ENCODE measurements around the gene MZT2B. TPM values are rescaled to one million over a fixed set of nuclear protein-coding genes. Genes with fewer than 3 reads are reported as not detected.
"Not testable (repeated sequence)": the region's sequence is repeated elsewhere in the genome, so short reads cannot be mapped to it uniquely, and the experiment has no call there.

MZT2B gene
- total and polyA plus RNA-seq, 2 of the 13 experiments (the other 11 are each of a cell fraction or from before 2014, with no cell fraction given), result 253 to 410 TPM

DNA sequence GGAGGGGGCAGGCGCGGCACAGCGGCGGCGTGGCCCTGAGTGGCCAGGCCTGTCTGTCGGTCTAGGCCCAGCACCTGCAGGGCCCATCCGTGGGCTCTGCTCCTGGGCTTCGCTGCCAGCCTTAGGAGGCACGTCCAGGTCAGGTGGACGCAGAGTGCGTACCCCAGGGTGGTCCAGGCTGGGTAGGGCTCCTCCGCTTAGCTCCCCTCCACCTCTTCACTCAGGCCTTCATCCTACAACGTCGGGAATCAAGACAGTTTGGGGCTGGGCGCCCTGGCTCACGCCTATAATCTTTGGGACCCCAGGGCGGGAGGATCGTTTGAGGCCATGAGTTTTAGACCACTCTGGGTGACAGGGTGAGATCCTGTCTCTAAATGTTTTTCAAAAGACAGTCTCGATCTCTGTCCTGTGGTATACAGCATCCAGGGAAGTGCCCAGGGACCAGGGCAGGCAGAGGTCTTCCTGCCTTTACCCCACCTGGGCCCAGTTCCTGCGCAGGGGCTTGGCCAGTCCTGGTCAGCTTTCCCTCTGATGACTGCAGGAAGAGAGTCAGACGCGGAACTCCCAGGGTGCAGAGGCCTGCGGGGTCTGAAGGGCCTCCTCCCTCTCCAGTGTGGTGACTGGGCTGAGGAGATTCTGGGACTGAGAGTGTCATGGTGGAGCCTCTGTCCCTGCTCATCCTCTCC, 907 bp downstream of the MZT2B start (continued):
- TF ChIP-seq, protein P1, sequence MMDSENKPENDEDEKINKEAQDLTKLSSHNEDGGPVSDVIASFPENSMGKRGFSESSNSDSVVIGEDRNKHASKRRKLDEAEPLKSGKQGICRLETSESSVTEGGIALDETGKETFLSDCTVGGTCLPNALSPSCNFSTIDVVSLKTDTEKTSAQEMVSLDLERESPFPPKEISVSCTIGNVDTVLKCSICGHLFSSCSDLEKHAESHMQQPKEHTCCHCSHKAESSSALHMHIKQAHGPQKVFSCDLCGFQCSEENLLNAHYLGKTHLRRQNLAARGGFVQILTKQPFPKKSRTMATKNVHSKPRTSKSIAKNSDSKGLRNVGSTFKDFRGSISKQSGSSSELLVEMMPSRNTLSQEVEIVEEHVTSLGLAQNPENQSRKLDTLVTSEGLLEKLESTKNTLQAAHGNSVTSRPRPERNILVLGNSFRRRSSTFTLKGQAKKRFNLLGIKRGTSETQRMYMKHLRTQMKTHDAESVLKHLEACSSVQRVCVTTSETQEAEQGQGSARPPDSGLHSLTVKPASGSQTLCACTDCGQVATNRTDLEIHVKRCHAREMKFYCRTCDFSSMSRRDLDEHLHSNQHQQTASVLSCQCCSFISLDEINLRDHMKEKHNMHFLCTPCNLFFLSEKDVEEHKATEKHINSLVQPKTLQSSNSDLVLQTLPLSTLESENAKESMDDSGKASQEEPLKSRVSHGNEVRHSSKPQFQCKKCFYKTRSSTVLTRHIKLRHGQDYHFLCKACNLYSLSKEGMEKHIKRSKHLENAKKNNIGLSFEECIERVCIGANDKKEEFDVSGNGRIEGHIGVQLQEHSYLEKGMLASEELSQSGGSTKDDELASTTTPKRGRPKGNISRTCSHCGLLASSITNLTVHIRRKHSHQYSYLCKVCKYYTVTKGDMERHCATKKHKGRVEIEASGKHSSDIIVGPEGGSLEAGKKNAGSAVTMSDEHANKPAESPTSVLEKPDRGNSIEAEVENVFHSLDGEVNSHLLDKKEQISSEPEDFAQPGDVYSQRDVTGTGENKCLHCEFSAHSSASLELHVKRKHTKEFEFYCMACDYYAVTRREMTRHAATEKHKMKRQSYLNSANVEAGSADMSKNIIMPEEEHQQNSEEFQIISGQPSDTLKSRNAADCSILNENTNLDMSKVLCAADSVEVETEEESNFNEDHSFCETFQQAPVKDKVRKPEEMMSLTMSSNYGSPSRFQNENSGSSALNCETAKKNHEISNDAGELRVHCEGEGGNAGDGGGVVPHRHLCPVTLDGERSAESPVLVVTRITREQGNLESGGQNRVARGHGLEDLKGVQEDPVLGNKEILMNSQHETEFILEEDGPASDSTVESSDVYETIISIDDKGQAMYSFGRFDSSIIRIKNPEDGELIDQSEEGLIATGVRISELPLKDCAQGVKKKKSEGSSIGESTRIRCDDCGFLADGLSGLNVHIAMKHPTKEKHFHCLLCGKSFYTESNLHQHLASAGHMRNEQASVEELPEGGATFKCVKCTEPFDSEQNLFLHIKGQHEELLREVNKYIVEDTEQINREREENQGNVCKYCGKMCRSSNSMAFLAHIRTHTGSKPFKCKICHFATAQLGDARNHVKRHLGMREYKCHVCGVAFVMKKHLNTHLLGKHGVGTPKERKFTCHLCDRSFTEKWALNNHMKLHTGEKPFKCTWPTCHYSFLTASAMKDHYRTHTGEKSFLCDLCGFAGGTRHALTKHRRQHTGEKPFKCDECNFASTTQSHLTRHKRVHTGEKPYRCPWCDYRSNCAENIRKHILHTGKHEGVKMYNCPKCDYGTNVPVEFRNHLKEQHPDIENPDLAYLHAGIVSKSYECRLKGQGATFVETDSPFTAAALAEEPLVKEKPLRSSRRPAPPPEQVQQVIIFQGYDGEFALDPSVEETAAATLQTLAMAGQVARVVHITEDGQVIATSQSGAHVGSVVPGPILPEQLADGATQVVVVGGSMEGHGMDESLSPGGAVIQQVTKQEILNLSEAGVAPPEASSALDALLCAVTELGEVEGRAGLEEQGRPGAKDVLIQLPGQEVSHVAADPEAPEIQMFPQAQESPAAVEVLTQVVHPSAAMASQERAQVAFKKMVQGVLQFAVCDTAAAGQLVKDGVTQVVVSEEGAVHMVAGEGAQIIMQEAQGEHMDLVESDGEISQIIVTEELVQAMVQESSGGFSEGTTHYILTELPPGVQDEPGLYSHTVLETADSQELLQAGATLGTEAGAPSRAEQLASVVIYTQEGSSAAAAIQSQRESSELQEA (CRISPR knock-in tag; IDR thresholded peaks at IDR 0.05; ENCODE audit: not compliant biosample characterization), result peak; percentile 23
- 0 out of 2 replicates have a peak, but pooled peaks have one; percentile 6 for TF ChIP-seq MIER2 (CRISPR knock-in tag; IDR thresholded peaks at IDR 0.05)
- TF ChIP-seq SOX6 (IDR thresholded peaks at IDR 0.05), result not testable (repeated sequence)
- peak; percentile 20; the same call in 1 of the 2 replicates for TF ChIP-seq SOX6 (CRISPR knock-in tag; IDR thresholded peaks at IDR 0.05)
- peak; percentile 33 for TF ChIP-seq ZFX (CRISPR knock-in tag; IDR thresholded peaks at IDR 0.05; ENCODE audit: low read depth)
- TF ChIP-seq ZNF766 (CRISPR knock-in tag; IDR thresholded peaks at IDR 0.05; ENCODE audit: borderline replicate concordance), result peak; percentile 19; the same call in 1 of the 2 replicates
- TF ChIP-seq KMT2A (CRISPR knock-in tag; IDR thresholded peaks at IDR 0.05), result 0 out of 2 replicates have a peak, but pooled peaks have one; percentile 28
- TF ChIP-seq AGO2 (optimal IDR thresholded peaks at IDR 0.05; ENCODE audit: low read depth, low read length), result peak; percentile 25
- TF ChIP-seq, protein P2, sequence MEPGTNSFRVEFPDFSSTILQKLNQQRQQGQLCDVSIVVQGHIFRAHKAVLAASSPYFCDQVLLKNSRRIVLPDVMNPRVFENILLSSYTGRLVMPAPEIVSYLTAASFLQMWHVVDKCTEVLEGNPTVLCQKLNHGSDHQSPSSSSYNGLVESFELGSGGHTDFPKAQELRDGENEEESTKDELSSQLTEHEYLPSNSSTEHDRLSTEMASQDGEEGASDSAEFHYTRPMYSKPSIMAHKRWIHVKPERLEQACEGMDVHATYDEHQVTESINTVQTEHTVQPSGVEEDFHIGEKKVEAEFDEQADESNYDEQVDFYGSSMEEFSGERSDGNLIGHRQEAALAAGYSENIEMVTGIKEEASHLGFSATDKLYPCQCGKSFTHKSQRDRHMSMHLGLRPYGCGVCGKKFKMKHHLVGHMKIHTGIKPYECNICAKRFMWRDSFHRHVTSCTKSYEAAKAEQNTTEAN (CRISPR knock-in tag; conservative IDR thresholded peaks at IDR 0.05), result 0 out of 2 replicates have a peak, but pooled peaks have one; percentile 9
- TF ChIP-seq, protein P3, sequence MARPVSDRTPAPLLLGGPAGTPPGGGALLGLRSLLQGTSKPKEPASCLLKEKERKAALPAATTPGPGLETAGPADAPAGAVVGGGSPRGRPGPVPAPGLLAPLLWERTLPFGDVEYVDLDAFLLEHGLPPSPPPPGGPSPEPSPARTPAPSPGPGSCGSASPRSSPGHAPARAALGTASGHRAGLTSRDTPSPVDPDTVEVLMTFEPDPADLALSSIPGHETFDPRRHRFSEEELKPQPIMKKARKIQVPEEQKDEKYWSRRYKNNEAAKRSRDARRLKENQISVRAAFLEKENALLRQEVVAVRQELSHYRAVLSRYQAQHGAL (CRISPR knock-in tag; IDR thresholded peaks at IDR 0.05; ENCODE audit: not compliant biosample characterization), result peak; percentile 64
- 0 out of 2 replicates have a peak, but pooled peaks have one; percentile 38 for TF ChIP-seq EED (CRISPR knock-in tag; IDR thresholded peaks at IDR 0.05)
- peak; percentile 30; the same call in 1 of the 2 replicates for TF ChIP-seq SPEN (CRISPR knock-in tag; IDR thresholded peaks at IDR 0.05; ENCODE audit: low read depth)
- peak; percentile 14; the same call in 1 of the 2 replicates for TF ChIP-seq KDM2A (CRISPR knock-in tag; IDR thresholded peaks at IDR 0.05; ENCODE audit: borderline replicate concordance, low read depth)
- 0 out of 2 replicates have a peak, but pooled peaks have one; percentile 10 for TF ChIP-seq NFE2L1 (CRISPR knock-in tag; IDR thresholded peaks at IDR 0.05; ENCODE audit: borderline replicate concordance)
- peak; percentile 32; the same call in 1 of the 2 replicates for TF ChIP-seq TAF1 (CRISPR knock-in tag; IDR thresholded peaks at IDR 0.05)
- TF ChIP-seq ZFY (CRISPR knock-in tag; IDR thresholded peaks at IDR 0.05), result peak; percentile 16; the same call in 1 of the 2 replicates
- peak; percentile 65; the same call in 1 of the 2 replicates for TF ChIP-seq ZIK1 (CRISPR knock-in tag; IDR thresholded peaks at IDR 0.05; ENCODE audit: borderline replicate concordance, low read depth)
- TF ChIP-seq EEA1 (CRISPR knock-in tag; IDR thresholded peaks at IDR 0.05; ENCODE audit: borderline replicate concordance), result 0 out of 2 replicates have a peak, but pooled peaks have one; percentile 21
- 0 out of 2 replicates have a peak, but pooled peaks have one; percentile 52 for TF ChIP-seq ZNF232 (CRISPR knock-in tag; IDR thresholded peaks at IDR 0.05; ENCODE audit: borderline replicate concordance)

Data from HepG2 (cell line).